GM19324 (cell line): ENCODE results near the gene PACSIN2.
"Not testable (repeated sequence)": the region's sequence is repeated elsewhere in the genome, so short reads cannot be mapped to it uniquely, and the experiment has no call there.

Experiments
- ATAC-seq: cut with Tn5 transposase; IDR thresholded peaks from one replicate; pipeline ENCODE4 v1.9.1; 2021; ENCODE audit warnings: mild to moderate bottlenecking, moderate library complexity; ENCODE audit not compliant: unreplicated experiment, low FRiP score

The PACSIN2 gene

GRCh38 chr22:42930810-42931420 lies 84.0 kb downstream of the PACSIN2 start:
- ATAC-seq: no peak

GRCh38 chr22:42929838-42930155 lies 85.2 kb downstream of the PACSIN2 start:
- no peak for ATAC-seq

- ATAC-seq: no peak
Observed at GRCh38 chr22:42928969-42929837, 85.7 kb downstream of the PACSIN2 start.

GRCh38 chr22:42927966-42928365 lies 87.0 kb downstream of the PACSIN2 start:
- no peak for ATAC-seq

GRCh38 chr22:42926768-42927167 lies 88.2 kb downstream of the PACSIN2 start:
- ATAC-seq: no peak

GRCh38 chr22:42926104-42926503 lies 88.8 kb downstream of the PACSIN2 start:
- no peak for ATAC-seq

GRCh38 chr22:42925598-42925997 lies 89.4 kb downstream of the PACSIN2 start:
- ATAC-seq: no peak

GRCh38 chr22:42925031-42925430 lies 89.9 kb downstream of the PACSIN2 start:
- ATAC-seq: not testable (repeated sequence)

GRCh38 chr22:42924436-42924835 lies 90.5 kb downstream of the PACSIN2 start:
- ATAC-seq: no peak

- ATAC-seq: no peak
Observed at GRCh38 chr22:42922374-42923191, 92.4 kb downstream of the PACSIN2 start.

- ATAC-seq: no peak
Observed at GRCh38 chr22:42920101-42920820, 94.7 kb downstream of the PACSIN2 start.

GRCh38 chr22:42919199-42919598 lies 95.8 kb downstream of the PACSIN2 start:
- ATAC-seq: no peak

GRCh38 chr22:42918500-42918899 lies 96.4 kb downstream of the PACSIN2 start:
- ATAC-seq: no peak

- not testable (repeated sequence) for ATAC-seq
Observed at GRCh38 chr22:42917358-42917757, 97.6 kb downstream of the PACSIN2 start.

- ATAC-seq: no peak
Observed at GRCh38 chr22:42915980-42916765, 98.8 kb downstream of the PACSIN2 start.

- no peak for ATAC-seq
Observed at GRCh38 chr22:42914511-42915076, 100.4 kb downstream of the PACSIN2 start.

GRCh38 chr22:42913874-42914510 lies 101.0 kb downstream of the PACSIN2 start:
- no peak for ATAC-seq

GRCh38 chr22:42912059-42912458 lies 102.9 kb downstream of the PACSIN2 start:
- ATAC-seq: no peak
